ENCODE results near the gene MRPS18A. TPM values are rescaled to one million over a fixed set of nuclear protein-coding genes. Genes with fewer than 3 reads are reported as not detected.
A peak's percentile ranks its signal among the peaks of the same experiment; 100 is the strongest.

Gene MRPS18A
- total RNA-seq, 1 experiment from 2014 or later, result 54.8 TPM

GRCh38 chr6:43639984-43640800 lies 47.4 kb downstream of the MRPS18A start:
- Histone ChIP-seq H4K20me1 (ENCODE audit: insufficient read depth) (peaks cover 18% of the 10 kb centered on the region; the same call in 1 of the 2 replicates), H3K27ac (no peak overlapping the region), H3K4me2 (no peak overlapping the region), H3K4me3 (no peak overlapping the region), H3K27me3 (ENCODE audit: insufficient read depth, low read depth) (no peaks in the 10 kb centered on the region), H2AFZ (no peak overlapping the region), H3K9me2 (ENCODE audit: insufficient read depth) (no peaks in the 10 kb centered on the region), H3K4me1 (replicated peaks; ENCODE audit: insufficient read depth) (peaks cover 13% of the 10 kb centered on the region), H3F3A (ENCODE audit: insufficient read depth, low read depth) (peaks cover 2% of the 10 kb centered on the region), H3K79me2 (ENCODE audit: low read depth) (peaks cover 42% of the 10 kb centered on the region), H3K36me3 (ENCODE audit: low read depth) (peaks cover 15% of the 10 kb centered on the region; the same call in 1 of the 2 replicates), H3K9me3 (ENCODE audit: insufficient read depth, low read depth) (no peaks in the 10 kb centered on the region)
- intact Hi-C loops (cut with micrococcal nuclease; ENCODE audit: unreplicated experiment), result no loop called here
- DNase-seq, result no peak
- CTCF ChIA-PET, result interaction anchor here (0.6 kb wide), 1 partner anchor 40 kb away, joined by 4 read pairs; no protein-coding TSS in a partner anchor
- TF ChIP-seq CTCF (conservative IDR thresholded peaks at IDR 0.05) (no peak), EZH2 (IDR thresholded peaks at IDR 0.05; ENCODE audit: low read depth) (no peak)
- POLR2A ChIA-PET (ENCODE audit: unreplicated experiment), result interaction anchor here (0.6 kb wide), 1 partner anchor 22 kb away, joined by 4 read pairs; no protein-coding TSS in a partner anchor
- no TSS peak for BruUV-seq (replicated peaks)

GRCh38 chr6:43636308-43636659 lies 51.3 kb downstream of the MRPS18A start:
- H3K27me3 ChIP-seq (ENCODE audit: insufficient read depth, low read depth), result no peaks in the 10 kb centered on the region
- H3K9me3 ChIP-seq (ENCODE audit: insufficient read depth, low read depth), result no peaks in the 10 kb centered on the region
- BruUV-seq (replicated peaks), result TSS peak; percentile 47
- H4K20me1 ChIP-seq (ENCODE audit: insufficient read depth), result peaks cover 15% of the 10 kb centered on the region; the same call in 1 of the 2 replicates
- H3K4me2 ChIP-seq, result peak overlapping the region; percentile 86
- POLR2A ChIA-PET (ENCODE audit: unreplicated experiment), result no interaction called here
- H2AFZ ChIP-seq, result peak overlapping the region; percentile 87
- peaks cover 42% of the 10 kb centered on the region for H3K79me2 ChIP-seq (ENCODE audit: low read depth)
- H3K27ac ChIP-seq, result 0 out of 2 replicates have a peak overlapping the region, but pooled peaks have one; percentile 6
- TF ChIP-seq EZH2 (IDR thresholded peaks at IDR 0.05; ENCODE audit: low read depth) (no peak), CTCF (conservative IDR thresholded peaks at IDR 0.05) (no peak)
- H3K4me3 ChIP-seq, result peak overlapping the region; percentile 73
- DNase-seq, result no peak
- H3F3A ChIP-seq (ENCODE audit: insufficient read depth, low read depth), result peaks cover 7% of the 10 kb centered on the region
- H3K36me3 ChIP-seq (ENCODE audit: low read depth), result peaks cover 15% of the 10 kb centered on the region; the same call in 1 of the 2 replicates
- CTCF ChIA-PET, result no interaction called here
- intact Hi-C loops (cut with micrococcal nuclease; ENCODE audit: unreplicated experiment), result no loop called here
- no peaks in the 10 kb centered on the region for H3K9me2 ChIP-seq (ENCODE audit: insufficient read depth)
- peaks cover 18% of the 10 kb centered on the region for H3K4me1 ChIP-seq (replicated peaks; ENCODE audit: insufficient read depth)

- Histone ChIP-seq H3K4me1 (replicated peaks; ENCODE audit: insufficient read depth) (peaks cover 24% of the 10 kb centered on the region), H3K79me2 (ENCODE audit: low read depth) (peaks cover 42% of the 10 kb centered on the region), H3K4me3 (peak within 1 kb of the TSS; percentile 73), H3K9me3 (ENCODE audit: insufficient read depth, low read depth) (no peaks in the 10 kb centered on the region), H3K36me3 (ENCODE audit: low read depth) (peaks cover 15% of the 10 kb centered on the region; the same call in 1 of the 2 replicates), H3K27ac (0 out of 2 replicates have a peak within 1 kb of the TSS, but pooled peaks have one; percentile 6), H3K4me2 (peak within 1 kb of the TSS; percentile 86), H3F3A (ENCODE audit: insufficient read depth, low read depth) (peaks cover 13% of the 10 kb centered on the region), H2AFZ (peak within 1 kb of the TSS; percentile 87), H4K20me1 (ENCODE audit: insufficient read depth) (0 out of 2 replicates have a peak, but pooled peaks cover 10% of the 10 kb centered on the region), H3K27me3 (ENCODE audit: insufficient read depth, low read depth) (no peaks in the 10 kb centered on the region), H3K9me2 (ENCODE audit: insufficient read depth) (no peaks in the 10 kb centered on the region)
- POLR2A ChIA-PET (ENCODE audit: unreplicated experiment), result interaction anchor here (0.6 to 0.7 kb wide), 2 partner anchors 19 to 29 kb away, joined by 3 to 4 read pairs; no protein-coding TSS in a partner anchor
- BruUV-seq (replicated peaks), result no TSS peak
- peak; percentile 51 to 58 for DNase-seq
- TF ChIP-seq EZH2 (IDR thresholded peaks at IDR 0.05; ENCODE audit: low read depth) (no peak), CTCF (conservative IDR thresholded peaks at IDR 0.05) (no peak)
- intact Hi-C loops (cut with micrococcal nuclease; ENCODE audit: unreplicated experiment), result no loop called here
- CTCF ChIA-PET, result no interaction called here
These were observed 51.9 kb downstream of the MRPS18A start, which contains the start of gene MAD2L1BP for GRCh38 chr6:43635387-43636307. Gene MAD2L1BP, plus strand, starts transcription at chr6:43635840. Its CDS starts 36 bp downstream, at chr6:43635876.

Data from PC-9 (cell line).